ENCODE data around the gene MTF1.

DNA sequence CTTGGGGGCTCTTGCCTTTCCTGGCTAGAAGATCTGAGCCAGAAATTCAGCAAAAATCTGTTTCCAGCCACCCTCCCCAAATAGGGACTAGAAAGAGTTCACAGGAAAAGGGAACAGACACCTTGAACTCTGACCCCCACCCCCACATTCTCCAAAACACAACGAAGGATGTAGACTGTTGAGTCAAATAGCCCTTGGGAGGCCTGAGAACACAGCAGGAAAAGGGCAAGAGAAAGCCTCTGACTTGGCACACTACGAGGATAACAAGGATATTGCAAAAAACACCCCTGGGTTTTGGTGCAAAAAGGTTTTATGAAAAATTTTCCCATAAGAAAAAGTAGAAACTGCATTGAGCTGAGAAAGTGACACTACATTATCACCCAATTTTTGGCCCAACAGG is 49.5 kb downstream of the MTF1 start:
- no peak for TF ChIP-seq CTCF (conservative IDR thresholded peaks at IDR 0.05 in 1 of 2, IDR thresholded peaks at IDR 0.05 in 1 of 2; ENCODE audit: extremely low read depth in 1 of 2, insufficient read depth in 1 of 2, low read depth in 1 of 2, low read length in 2 of 2)
- no peak for TF ChIP-seq EZH2 (IDR thresholded peaks at IDR 0.05; ENCODE audit: borderline replicate concordance, low read length)

Measured in mammary epithelial cell (primary cell).